IMR-90 (cell line): ENCODE data around the gene DGKG. TPM values are rescaled to one million over a fixed set of nuclear protein-coding genes. Genes with fewer than 3 reads are reported as not detected.

Experiments
- ATAC-seq: fragments of 200-7000 bp; cut with Tn5 transposase; 2 replicates; pipeline ENCODE4 v1.9.1; 2020; ENCODE audit warnings: low read depth, mild to moderate bottlenecking, moderate library complexity
- BruUV-seq: library from RNA; stranded (reverse); fragments of 400-500 nt; replicated peaks from 2 replicates; lab custom pipeline; 2021; lab: Mats Ljungman, UMichigan
- CTCF ChIA-PET: fragments of 300-600 bp; formaldehyde crosslinking; extraction: SDS; loops from one replicate; lab custom pipeline; 2021; ENCODE audit warnings: antibody characterized with exemption; lab: Yijun Ruan, JAX
- POLR2A ChIA-PET: fragments of 300-600 bp; sonication (Branson Sonifier 250); formaldehyde crosslinking; loops from one replicate; lab custom pipeline; 2022; ENCODE audit warnings: antibody characterized with exemption; ENCODE audit not compliant: unreplicated experiment; lab: Charles Lee
- DNase-seq: peaks from one replicate; pipeline ENCODE4 v3.0.0; 2013
- H2AFZ ChIP-seq: replicated peaks from 2 replicates; pipeline ENCODE3; 2013; ENCODE audit warnings: low read length, mild to moderate bottlenecking; ENCODE audit not compliant: poor library complexity
- H2AK5ac ChIP-seq: 2 replicates; pipeline ENCODE4 v1.6.1; 2013; ENCODE audit warnings: low read depth, low read length, inconsistent platforms
- H2AK9ac ChIP-seq: replicated peaks from 2 replicates; pipeline ENCODE3; 2013; ENCODE audit warnings: mild to moderate bottlenecking, low read depth, low read length, moderate library complexity; ENCODE audit not compliant: poor library complexity
- H2BK120ac ChIP-seq: 2 replicates; pipeline ENCODE4 v1.6.1; 2013; ENCODE audit warnings: low read depth, low read length, inconsistent platforms
- H2BK15ac ChIP-seq: 3 replicates; pipeline ENCODE4 v1.6.1; 2013; ENCODE audit warnings: low read depth, low read length, inconsistent platforms
- H2BK20ac ChIP-seq: 2 replicates; pipeline ENCODE4 v1.6.1; 2013; ENCODE audit warnings: low read depth, mild to moderate bottlenecking, inconsistent platforms, low read length, moderate library complexity
- H2BK5ac ChIP-seq: 2 replicates; pipeline ENCODE4 v1.6.1; 2013; ENCODE audit warnings: mild to moderate bottlenecking, low read depth, low read length, inconsistent platforms; ENCODE audit not compliant: poor library complexity, severe bottlenecking
- H3K14ac ChIP-seq: replicated peaks from 2 replicates; pipeline ENCODE4 v1.6.1; 2013; ENCODE audit warnings: low read depth, low read length, inconsistent platforms
- H3K18ac ChIP-seq: 2 replicates; pipeline ENCODE4 v1.6.1; 2013; ENCODE audit warnings: low read depth, low read length, control low read depth
- H3K23ac ChIP-seq: 2 replicates; pipeline ENCODE4 v1.6.1; 2013; ENCODE audit warnings: low read depth, low read length, inconsistent platforms
- H3K27ac ChIP-seq: 2 replicates; pipeline ENCODE4 v1.5.1; 2013; ENCODE audit warnings: mild to moderate bottlenecking, control low read depth, low read length; ENCODE audit not compliant: insufficient read depth
- H3K27me3 ChIP-seq: 2 replicates; pipeline ENCODE4 v1.6.1; 2013; ENCODE audit warnings: low read length; ENCODE audit not compliant: control insufficient read depth, insufficient read depth
- H3K36me3 ChIP-seq: 2 replicates; pipeline ENCODE4 v1.6.1; 2013; ENCODE audit warnings: low read length, mixed read lengths; ENCODE audit not compliant: control insufficient read depth, insufficient read depth
- H3K4ac ChIP-seq: 2 replicates; pipeline ENCODE4 v1.6.1; 2013; ENCODE audit warnings: low read depth, low read length, inconsistent platforms
- H3K4me1 ChIP-seq: 2 replicates; pipeline ENCODE4 v1.6.1; 2013; ENCODE audit warnings: low read length, mixed read lengths; ENCODE audit not compliant: control insufficient read depth, insufficient read depth
- H3K4me2 ChIP-seq: 2 replicates; pipeline ENCODE4 v1.6.1; 2013; ENCODE audit warnings: low read depth, mild to moderate bottlenecking, control low read depth, low read length, moderate library complexity
- H3K4me3 ChIP-seq: 2 replicates; pipeline ENCODE4 v1.5.1; 2013; ENCODE audit warnings: low read depth, mild to moderate bottlenecking, control low read depth, low read length, moderate library complexity; ENCODE audit not compliant: insufficient read depth
- H3K56ac ChIP-seq: 2 replicates; pipeline ENCODE4 v1.6.1; 2013; ENCODE audit warnings: low read length, inconsistent platforms; ENCODE audit not compliant: insufficient read depth; ENCODE audit errors: extremely low read depth
- H3K79me1 ChIP-seq, 2 experiments: 2 replicates each; pipeline ENCODE4 v1.6.1; 2013; ENCODE audit warnings: low read length in 2 of 2, inconsistent platforms in 1 of 2, low read depth in 1 of 2
- H3K9ac ChIP-seq: 2 replicates; pipeline ENCODE4 v1.6.1; 2013; ENCODE audit warnings: low read depth, low read length, control low read depth
- H3K9me1 ChIP-seq: 2 replicates; pipeline ENCODE4 v1.6.1; 2013; ENCODE audit warnings: low read length, inconsistent platforms; ENCODE audit not compliant: insufficient read depth
- H3K9me3 ChIP-seq: 2 replicates; pipeline ENCODE4 v1.6.1; 2013; ENCODE audit warnings: low read length; ENCODE audit not compliant: control insufficient read depth, insufficient read depth
- H4K20me1 ChIP-seq: 2 replicates; pipeline ENCODE4 v1.6.1; 2013; ENCODE audit warnings: low read length, inconsistent platforms; ENCODE audit not compliant: insufficient read depth
- H4K5ac ChIP-seq: 2 replicates; pipeline ENCODE4 v1.6.1; 2013; ENCODE audit warnings: mild to moderate bottlenecking, low read depth, low read length, control low read depth
- H4K8ac ChIP-seq, 2 experiments: 2 replicates each; pipeline ENCODE4 v1.6.1; 2013; ENCODE audit warnings: low read depth in 2 of 2, low read length in 2 of 2, control low read depth in 1 of 2, inconsistent platforms in 1 of 2
- H4K91ac ChIP-seq: 2 replicates; pipeline ENCODE4 v1.6.1; 2013; ENCODE audit warnings: low read depth, low read length, inconsistent platforms; ENCODE audit not compliant: insufficient read depth
- BHLHE40 ChIP-seq: fragments of 150-350 bp; IDR thresholded peaks from 2 replicates; pipeline ENCODE4 v1.6.1; 2016; ENCODE audit warnings: mild to moderate bottlenecking, low read depth, low read length
- CEBPB ChIP-seq: IDR thresholded peaks from 2 replicates; pipeline ENCODE4 v1.6.1; 2012; ENCODE audit warnings: low read depth, low read length, improper control_type of control experiment
- CHD1 ChIP-seq: IDR thresholded peaks from 2 replicates; pipeline ENCODE4 v1.6.1; 2012; ENCODE audit warnings: low read depth, low read length, improper control_type of control experiment
- CTCF ChIP-seq: conservative IDR thresholded peaks from 2 replicates; pipeline ENCODE4 v1.5.1; 2012; ENCODE audit warnings: mild to moderate bottlenecking, low read depth, low read length, improper control_type of control experiment
- ELK1 ChIP-seq: fragments of 150-350 bp; IDR thresholded peaks from 2 replicates; pipeline ENCODE4 v1.6.1; 2016; ENCODE audit warnings: low read depth, mild to moderate bottlenecking, low read length, moderate library complexity, borderline replicate concordance
- FOS ChIP-seq: fragments of 150-350 bp; IDR thresholded peaks from 2 replicates; pipeline ENCODE4 v1.6.1; 2016; ENCODE audit warnings: low read depth, low read length
- MAFK ChIP-seq: IDR thresholded peaks from 2 replicates; pipeline ENCODE4 v1.6.1; 2012; ENCODE audit warnings: low read depth, low read length, improper control_type of control experiment
- MAZ ChIP-seq: IDR thresholded peaks from 2 replicates; pipeline ENCODE4 v1.6.1; 2012; ENCODE audit warnings: low read depth, mild to moderate bottlenecking, low read length, improper control_type of control experiment, moderate library complexity, borderline replicate concordance
- MXI1 ChIP-seq: IDR thresholded peaks from 2 replicates; pipeline ENCODE4 v1.6.1; 2012; ENCODE audit warnings: low read depth, mild to moderate bottlenecking, low read length, moderate library complexity, borderline replicate concordance
- NFE2L2 ChIP-seq: fragments of 150-350 bp; IDR thresholded peaks from 2 replicates; pipeline ENCODE4 v1.6.1; 2016; ENCODE audit warnings: low read depth, mild to moderate bottlenecking, low read length
- POLR2A ChIP-seq: IDR thresholded peaks from 2 replicates; pipeline ENCODE4 v1.6.1; 2012; ENCODE audit warnings: mild to moderate bottlenecking, low read depth, low read length
- RAD21 ChIP-seq: IDR thresholded peaks from 2 replicates; pipeline ENCODE4 v1.6.1; 2012; ENCODE audit warnings: low read length, improper control_type of control experiment
- RCOR1 ChIP-seq: IDR thresholded peaks from 2 replicates; pipeline ENCODE4 v1.6.1; 2012; ENCODE audit warnings: mild to moderate bottlenecking, low read length, improper control_type of control experiment; ENCODE audit not compliant: insufficient replicate concordance
- RFX5 ChIP-seq: IDR thresholded peaks from 2 replicates; pipeline ENCODE4 v1.8.0; 2012; ENCODE audit warnings: low read depth, mild to moderate bottlenecking, low read length, moderate library complexity
- SMC3 ChIP-seq: fragments of 150-350 bp; IDR thresholded peaks from 2 replicates; pipeline ENCODE4 v1.6.1; 2016; ENCODE audit warnings: low read depth, mild to moderate bottlenecking, antibody characterized with exemption, low read length, moderate library complexity
- USF2 ChIP-seq: fragments of 150-350 bp; IDR thresholded peaks from 2 replicates; pipeline ENCODE4 v1.6.1; 2017; ENCODE audit warnings: mild to moderate bottlenecking, antibody characterized with exemption, low read length, low read depth
- WGBS, 2 experiments: methylation state at CpG; one replicate each; pipeline versions ENCODE4 v1.1.5 to v1.1.7; 2013; ENCODE audit warnings: missing lambda C conversion rate in 2 of 2; ENCODE audit not compliant: insufficient read length in 1 of 2; ENCODE audit errors: extremely low coverage in 2 of 2; 5-methylcytosine and 5-hydroxymethylcytosine counted together
- dilution Hi-C: fragments of 300-500 bp; cut with HindIII; formaldehyde crosslinking; loops from one replicate; pipeline ENCODE4 v1.14.3; 2018; ENCODE audit warnings: low sequenced_read_pairs; ENCODE audit not compliant: unreplicated experiment
- in situ Hi-C: fragments of 300-500 bp; cut with MboI; formaldehyde crosslinking; loops from 3 replicates; pipeline ENCODE4 v1.14.3; 2019; ENCODE audit warnings: low sequenced_read_pairs, inconsistent platforms, mixed read lengths
- intact Hi-C: fragments of 100-400 bp; cut with micrococcal nuclease; formaldehyde crosslinking; loops from 2 replicates; pipeline ENCODE4 v1.10.0; 2022
- polyA plus RNA-seq, 3 experiments: library from polyadenylated mRNA; depleted of rRNA; stranded (reverse); fragments of >200 nt; gene quantifications; 2 replicates each; pipeline ENCODE4 v1.2.3, GENCODE V29; 2012; ENCODE audit warnings: low replicate concordance in 1 of 3
- total RNA-seq: library from RNA; depleted of rRNA; stranded (reverse); fragments of >200 nt; gene quantifications from 2 replicates; pipeline ENCODE4 v1.2.3, GENCODE V29; 2012

The DGKG gene
- total and polyA plus RNA-seq, 2 of the 4 experiments (the other 2 are of a cell fraction): 1.2 to 4.1 TPM

GRCh38 chr3:186354100-186354499 is 7.9 kb downstream of the DGKG start:
- POLR2A ChIA-PET: no interaction called here
- dilution Hi-C loops: no loop called here

More at GRCh38 chr3:186354100-186354499, 7.9 kb downstream of the DGKG start:
- H4K5ac ChIP-seq: no peak overlapping the region
- no peaks in the 10 kb centered on the region for H4K20me1 ChIP-seq
- H3K4me1 ChIP-seq: no peaks in the 10 kb centered on the region
- H3K27ac ChIP-seq: no peak overlapping the region
- no peak overlapping the region for H3K9ac ChIP-seq
- ATAC-seq (no peak), DNase-seq (no peak)
- no peaks in the 10 kb centered on the region for H3K36me3 ChIP-seq
- CTCF ChIA-PET: no interaction called here
- H2AK9ac ChIP-seq: no peak overlapping the region
- no peaks in the 10 kb centered on the region for H3K79me1 ChIP-seq
- no peaks in the 10 kb centered on the region for H3K9me3 ChIP-seq
- no peak overlapping the region for H4K8ac ChIP-seq
- no peak overlapping the region for H2BK20ac ChIP-seq
- BruUV-seq: no TSS peak
- H2BK120ac ChIP-seq: no peak overlapping the region
- 0% methylated on average over 1 of the region's 5 CpGs; no CpG with 5 or more reads in 1 of the 2 experiments for WGBS, 2 experiments
- no peak overlapping the region for H3K4me3 ChIP-seq
- no peak overlapping the region for H3K14ac ChIP-seq
- no peak overlapping the region for H3K23ac ChIP-seq
- no peak overlapping the region for H3K18ac ChIP-seq
- intact Hi-C loops: no loop called here
- TF ChIP-seq FOS: no peak
- no peak for TF ChIP-seq CHD1
- no peak for TF ChIP-seq RCOR1
- no peak for TF ChIP-seq POLR2A
- TF ChIP-seq MAZ: no peak
- no peak for TF ChIP-seq ELK1
- TF ChIP-seq NFE2L2: no peak
- no peak for TF ChIP-seq MXI1
- no peak for TF ChIP-seq CEBPB
- TF ChIP-seq RFX5: no peak
- no peak for TF ChIP-seq BHLHE40
- TF ChIP-seq MAFK: no peak
- TF ChIP-seq USF2: no peak
- no peak for TF ChIP-seq RAD21
- no peak for TF ChIP-seq CTCF
- no peak for TF ChIP-seq SMC3
- H2AFZ ChIP-seq: no peak overlapping the region
- H3K4ac ChIP-seq: no peak overlapping the region
- no peaks in the 10 kb centered on the region for H3K9me1 ChIP-seq
- H4K91ac ChIP-seq: no peak overlapping the region
- H3K27me3 ChIP-seq: peaks cover 21% of the 10 kb centered on the region
- in situ Hi-C loops: no loop called here
- no peak overlapping the region for H2BK5ac ChIP-seq
- no peak overlapping the region for H3K4me2 ChIP-seq
- no peak overlapping the region for H2BK15ac ChIP-seq
- no peak overlapping the region for H3K56ac ChIP-seq
- H2AK5ac ChIP-seq: no peak overlapping the region
